Ureter (tissue), 1 donor: ENCODE data around the gene DMKN. TPM values are rescaled to one million over a fixed set of nuclear protein-coding genes. Genes with fewer than 3 reads are reported as not detected.
"Not testable (repeated sequence)": the region's sequence is repeated elsewhere in the genome, so short reads cannot be mapped to it uniquely, and the experiment has no call there.

ENCODE experiments used
- DNase-seq: peaks from one replicate; pipeline ENCODE4 v3.0.0-alpha.2; 2020; ENCODE audit warnings: low spot score
- total RNA-seq: library from RNA; stranded (reverse); gene quantifications from one replicate; pipeline ENCODE4 v1.2.4, GENCODE V29; 2023
- donor health status: DM: yes; HTN: yes; CAD: no.

DMKN gene
- total RNA-seq, 1 donor from 2014 or later, result 131 TPM

DNA sequence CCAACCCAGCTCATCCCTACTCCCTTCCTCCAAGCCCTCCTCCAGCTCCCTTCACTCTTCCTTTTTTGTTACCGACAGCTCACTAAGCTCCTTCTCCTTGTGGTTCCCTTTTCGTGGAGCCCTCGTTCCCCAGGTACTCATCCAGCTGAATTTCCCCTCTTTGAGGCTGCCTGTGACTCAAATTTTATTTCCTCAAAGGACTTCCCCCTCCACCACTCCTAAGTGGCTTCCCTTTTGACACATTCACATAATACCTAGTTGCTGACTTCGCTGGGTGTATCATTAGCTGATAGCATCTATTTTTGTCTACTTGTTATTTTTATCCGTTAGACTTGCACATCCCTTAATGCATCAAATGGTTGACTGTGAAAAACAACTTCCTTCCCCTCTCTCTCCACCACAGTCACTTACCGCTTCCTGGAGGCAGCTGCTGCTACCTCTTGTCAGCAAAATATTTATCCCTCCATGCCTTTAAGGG is 50.9 kb downstream of the DMKN start:
- DNase-seq, result no peak

DNA sequence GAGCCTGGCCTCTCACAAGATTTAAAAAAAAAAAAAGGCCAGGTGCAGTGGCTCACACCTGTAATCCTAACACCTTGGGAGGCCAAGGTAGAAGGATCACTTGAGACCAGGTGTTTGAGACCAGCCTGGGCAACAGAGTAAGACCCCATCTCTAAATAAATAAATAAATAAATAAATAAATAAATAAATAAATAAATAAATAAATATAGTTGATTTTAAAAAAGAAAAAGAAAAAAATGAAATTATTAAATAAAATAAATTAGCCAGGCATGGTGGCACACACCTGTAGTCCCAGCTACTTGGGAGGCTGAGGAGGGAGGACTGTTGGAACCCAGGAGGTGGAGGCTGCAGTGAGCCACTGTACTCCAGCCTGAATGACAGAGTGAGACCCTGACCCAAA is 51.7 kb downstream of the DMKN start:
- not testable (repeated sequence) for DNase-seq

DNA sequence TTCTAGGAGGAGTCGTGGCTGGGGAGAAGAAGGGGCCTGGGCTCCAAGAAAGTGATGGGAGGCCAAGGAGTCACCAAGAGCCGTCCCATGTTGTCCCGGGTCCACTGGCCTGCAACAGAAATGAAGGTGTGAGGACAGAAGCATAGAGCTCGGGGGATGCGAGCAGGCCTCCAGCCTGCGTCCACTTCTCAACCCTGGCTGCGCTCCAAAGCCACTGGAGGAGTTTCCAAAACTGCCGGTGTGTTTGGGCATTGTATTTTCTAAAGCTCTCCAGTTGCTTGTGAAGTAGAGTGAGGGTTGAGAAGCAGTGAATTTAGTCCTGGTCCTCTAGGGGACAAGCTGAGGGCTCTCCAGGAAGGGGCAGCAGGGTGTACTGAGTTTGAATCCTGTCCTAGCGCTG is 52.4 kb downstream of the DMKN start:
- no peak for DNase-seq

DNA sequence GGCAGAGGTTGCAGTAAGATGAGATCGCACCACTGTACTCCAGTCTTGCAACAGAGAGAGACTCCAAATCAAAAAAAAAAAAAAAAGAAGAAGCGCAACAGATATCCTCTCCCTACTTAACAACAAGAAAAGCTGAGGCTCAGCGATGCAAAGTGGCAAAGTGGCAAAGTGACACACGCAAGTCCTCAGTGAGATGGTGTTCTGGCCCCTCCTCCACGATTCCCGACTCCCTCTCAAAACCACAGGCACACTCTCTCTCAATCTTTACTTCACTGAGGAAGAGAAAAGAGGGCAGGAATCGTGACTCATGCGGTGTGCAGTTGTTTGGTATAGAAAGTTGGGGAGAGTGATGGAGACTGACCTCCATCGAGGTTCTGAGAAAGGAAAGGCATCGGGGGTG is 52.8 kb downstream of the DMKN start:
- DNase-seq, result no peak

DNA sequence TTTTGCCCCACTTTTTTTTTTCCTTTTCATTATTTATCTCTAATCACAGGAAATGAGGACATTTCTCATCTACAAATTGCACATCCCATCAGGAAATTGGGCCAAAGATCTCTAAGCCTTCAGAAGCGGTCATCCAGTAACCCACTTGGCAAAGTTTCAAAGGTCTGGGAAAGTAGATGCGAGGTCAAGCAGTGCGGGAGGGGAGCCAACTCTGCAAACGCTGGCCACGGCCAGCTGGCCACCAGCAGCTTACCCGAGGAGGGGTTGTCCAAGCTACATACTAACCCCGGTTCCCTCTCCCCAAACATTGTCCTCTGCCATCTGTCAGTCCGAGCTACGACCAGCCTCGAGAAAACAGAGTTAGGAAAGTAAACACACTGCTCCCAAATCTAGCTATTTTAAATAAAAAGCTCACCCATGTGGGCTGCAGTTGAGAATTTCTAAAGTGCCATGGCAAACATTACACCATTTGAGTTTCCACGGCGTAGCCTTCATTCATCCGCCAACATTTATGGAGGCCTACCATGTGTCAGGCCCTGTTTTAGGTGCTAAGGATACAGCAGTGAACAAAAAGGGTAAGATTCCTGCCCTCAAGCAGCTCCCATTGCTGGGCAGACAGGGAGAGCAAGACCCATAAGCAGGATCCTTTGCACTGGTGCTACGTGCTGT is 53.9 kb downstream of the DMKN start:
- DNase-seq, result no peak

DNA sequence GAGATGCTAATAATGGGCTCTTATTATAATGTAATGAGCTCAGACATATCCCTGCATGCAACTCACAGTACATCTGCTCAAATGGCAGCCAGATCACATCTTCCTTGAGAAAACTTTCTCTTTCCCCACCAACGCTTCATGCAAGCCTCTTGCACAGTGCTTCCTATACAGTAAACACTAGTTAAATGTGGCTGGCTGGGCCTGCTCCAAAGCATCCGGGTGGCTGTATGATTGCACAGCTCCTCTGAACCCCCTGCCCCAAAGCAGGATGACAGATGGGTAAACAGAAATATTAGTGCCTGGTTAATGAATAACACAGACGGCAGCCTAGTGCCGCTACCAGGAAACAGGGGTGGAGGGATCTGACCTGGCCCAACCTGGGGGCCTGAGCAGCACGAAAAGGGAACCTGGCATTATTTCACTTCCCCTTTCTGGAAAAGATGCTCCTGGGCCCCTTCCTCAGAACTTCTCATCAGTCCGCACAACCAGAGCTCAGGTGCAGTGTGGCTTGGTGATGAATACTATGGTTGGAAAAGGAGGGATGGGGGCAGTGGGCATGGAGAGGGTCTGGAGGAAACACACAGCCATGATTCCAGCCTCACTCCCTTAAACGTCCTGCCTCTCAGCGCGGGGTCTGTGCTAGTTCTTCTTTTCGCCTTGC is 54.6 kb downstream of the DMKN start:
- DNase-seq, result no peak

DNA sequence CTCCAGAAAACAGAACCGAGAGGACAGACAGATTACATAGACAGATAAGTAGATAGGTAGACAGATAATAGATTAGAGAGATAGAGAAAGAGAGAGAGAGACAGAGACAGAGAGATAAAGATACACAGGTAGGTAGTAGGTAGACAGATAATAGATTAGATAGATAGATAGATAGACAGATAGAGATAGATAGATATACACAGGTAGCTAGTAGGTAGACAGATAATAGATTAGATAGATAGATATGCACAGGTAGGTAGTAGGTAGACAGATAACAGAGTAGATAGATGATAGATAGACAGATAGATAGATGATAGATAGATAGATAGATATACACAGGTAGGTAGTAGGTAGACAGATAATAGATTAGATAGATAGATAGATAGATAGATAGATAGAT is 55.3 kb downstream of the DMKN start:
- DNase-seq, result no peak

DNA sequence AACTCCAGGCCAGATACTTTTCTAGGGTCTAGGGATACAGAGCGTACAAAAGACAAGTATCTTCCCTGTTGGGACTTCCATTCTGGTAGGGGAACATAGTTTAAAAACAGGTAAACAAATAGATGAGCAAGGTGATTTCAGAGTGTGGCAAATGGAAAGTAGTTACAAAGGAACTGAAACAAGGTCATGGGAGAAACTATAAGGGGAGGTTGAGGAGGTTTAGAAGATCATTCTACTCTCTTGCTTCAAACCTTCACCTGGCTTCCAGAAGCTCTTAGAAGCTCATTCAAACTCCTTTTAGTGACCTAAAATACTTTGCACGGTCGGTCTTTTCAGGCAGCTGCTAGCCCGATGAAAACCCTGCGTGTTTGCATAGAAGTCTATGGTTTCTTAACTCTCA is 56.3 kb downstream of the DMKN start:
- no peak for DNase-seq

DNA sequence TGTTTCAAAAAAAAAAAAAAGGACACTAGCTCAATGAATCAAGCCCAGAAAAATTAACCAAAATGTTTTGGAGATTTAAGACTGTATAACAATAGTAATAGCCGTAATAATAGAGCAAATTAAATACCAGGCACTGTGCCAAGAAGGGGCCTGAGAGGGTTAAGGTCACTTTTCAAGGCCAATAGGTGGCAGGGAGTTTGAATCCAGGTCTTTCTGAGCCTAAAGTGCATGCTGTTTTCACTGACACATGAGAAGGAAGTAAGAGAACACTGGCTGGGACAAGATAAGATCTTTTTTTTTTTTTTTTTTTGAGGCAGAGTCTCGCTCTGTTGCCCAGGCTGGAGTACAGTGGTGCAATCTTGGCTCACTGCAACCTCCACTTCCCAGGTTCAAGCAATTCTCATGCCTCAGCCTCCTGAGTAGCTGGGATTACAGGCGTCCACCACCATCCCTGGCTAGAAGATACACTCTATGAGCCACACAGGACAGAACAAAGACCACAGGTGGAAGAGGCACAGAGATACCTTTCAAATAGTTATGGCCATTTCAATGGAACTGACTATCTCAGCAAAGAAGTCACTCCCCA is 57.7 kb downstream of the DMKN start:
- no peak for DNase-seq

DNA sequence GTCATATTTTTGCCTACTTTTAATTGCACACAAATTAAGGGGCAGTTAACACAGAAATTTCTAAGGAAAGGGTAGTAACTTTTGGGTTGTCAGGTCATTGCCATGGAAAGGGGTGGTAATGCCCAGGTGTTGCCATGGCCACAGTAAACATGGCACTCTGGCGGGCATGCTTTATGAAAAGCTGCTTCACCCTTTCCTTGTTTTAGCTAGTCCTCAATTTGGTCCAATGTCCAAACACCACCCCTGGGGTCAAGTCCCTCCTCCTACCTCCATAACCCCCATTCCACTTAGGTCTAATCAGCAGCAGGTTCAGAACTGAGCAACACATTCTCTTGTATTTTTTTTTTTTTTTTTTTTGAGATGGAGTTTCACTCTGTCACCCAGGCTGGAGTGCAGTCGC is 58.8 kb downstream of the DMKN start:
- DNase-seq, result no peak

DNA sequence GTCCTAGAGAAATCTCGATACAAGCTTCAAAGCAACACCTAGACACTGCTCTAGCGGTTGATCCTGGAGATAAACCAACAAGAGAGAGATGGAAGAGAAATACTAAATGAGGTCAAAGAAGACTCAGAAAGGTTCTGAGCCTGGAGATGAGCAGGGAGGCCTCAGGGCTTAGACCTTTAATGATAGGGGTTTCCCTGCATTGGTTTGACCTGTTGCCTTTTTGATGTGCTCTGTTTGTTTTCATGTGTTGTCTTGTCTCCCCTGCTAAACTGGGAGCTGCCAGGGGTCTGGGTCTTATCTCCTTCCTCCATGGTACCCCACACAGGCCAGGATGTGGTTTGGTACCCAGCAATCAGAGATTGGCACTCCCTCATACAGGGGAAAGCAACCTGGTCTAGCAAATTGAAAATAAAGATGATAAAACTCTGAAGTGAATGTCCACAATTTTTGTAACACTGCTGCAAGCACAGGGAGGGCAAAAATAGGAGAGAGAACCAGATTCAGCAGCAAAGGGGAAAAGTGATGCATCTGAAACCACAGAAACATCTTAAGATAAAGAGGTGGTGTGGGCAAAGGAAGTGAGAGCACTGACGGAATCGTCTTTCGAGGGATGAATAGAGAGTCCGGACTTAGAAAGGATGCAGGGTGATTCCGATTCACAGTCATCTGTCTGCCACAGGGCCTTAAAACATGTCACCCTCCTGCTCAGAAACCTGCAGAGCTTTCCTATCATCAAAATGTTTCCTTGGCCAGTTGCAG is 61.9 kb downstream of the DMKN start:
- no peak for DNase-seq

DNA sequence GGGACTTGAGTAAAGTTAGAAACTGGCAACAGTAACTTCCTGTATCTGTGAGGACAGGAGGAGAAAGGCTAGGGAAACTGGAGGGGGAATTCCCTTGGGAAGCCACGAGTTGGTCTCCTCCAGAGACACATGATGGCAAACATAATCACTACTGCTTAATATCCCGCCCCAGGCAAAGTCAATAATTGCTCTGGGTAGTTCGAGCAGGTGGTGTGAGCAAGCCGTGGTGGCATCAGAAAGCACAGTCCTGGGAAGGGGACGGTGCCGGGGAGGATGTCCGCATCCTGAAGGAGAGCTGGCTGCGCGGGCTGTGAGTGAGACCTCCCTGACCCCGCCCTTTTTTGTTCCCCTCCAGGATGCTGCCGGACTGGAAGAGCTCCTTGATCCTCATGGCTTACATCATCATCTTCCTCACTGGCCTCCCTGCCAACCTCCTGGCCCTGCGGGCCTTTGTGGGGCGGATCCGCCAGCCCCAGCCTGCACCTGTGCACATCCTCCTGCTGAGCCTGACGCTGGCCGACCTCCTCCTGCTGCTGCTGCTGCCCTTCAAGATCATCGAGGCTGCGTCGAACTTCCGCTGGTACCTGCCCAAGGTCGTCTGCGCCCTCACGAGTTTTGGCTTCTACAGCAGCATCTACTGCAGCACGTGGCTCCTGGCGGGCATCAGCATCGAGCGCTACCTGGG is 63.9 kb downstream of the DMKN start:
- DNase-seq, result no peak

DNA sequence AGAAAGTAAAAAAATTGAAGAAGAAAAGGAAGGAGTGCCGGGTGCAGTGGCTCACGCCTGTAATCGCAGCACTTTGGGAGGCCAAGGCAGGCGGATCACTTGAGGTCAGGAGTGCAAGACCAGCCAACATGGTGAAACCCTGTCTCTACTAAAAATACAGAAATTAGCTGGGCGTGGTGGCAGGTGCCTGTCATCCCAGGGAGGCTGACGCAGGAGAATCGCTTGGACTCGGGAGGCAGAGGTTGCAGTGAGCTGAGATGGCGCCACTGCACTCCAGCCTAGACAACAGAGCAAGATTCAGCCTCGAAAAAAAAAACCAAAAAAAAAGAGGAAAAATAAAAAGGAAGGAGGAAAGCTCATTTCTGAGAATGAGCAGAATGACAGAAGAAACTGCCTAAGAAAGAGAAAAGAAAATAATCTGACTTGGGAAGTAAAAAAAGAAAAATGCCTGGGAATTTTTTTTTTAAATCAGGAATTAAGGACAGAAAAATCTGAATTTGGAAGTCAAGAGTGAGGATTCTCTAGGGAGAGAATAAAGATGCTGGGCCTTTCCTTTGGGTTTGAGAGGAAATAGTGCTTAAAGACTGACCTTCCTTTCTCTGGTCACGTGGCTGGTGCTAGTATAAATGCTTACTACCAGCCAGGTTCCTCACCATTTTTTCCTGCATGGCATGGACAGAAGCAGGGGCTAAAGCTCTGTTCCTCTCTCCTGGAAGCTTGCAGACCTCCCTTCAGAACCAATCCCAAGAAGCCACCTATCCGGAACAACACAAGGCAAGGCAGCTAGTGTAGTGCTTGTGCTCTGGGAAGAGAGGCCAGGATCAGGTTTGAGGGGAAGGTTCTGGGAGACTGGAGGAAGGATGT is 65.6 kb downstream of the DMKN start, which contains the start of gene FFAR2:
FFAR2 (plus strand) TSS at position 652 of the 864 bp plus-strand sequence. CDS start 1,458 bp downstream, outside the sequence.
- DNase-seq, result no peak

Other genes with a start within 250 kb of the DMKN start
- 113 TPM for gene USF2, start 244.7 kb downstream of the DMKN start, total RNA-seq
- 1.2 TPM for gene HAMP, start 231.1 kb downstream of the DMKN start, total RNA-seq
- not detected for gene MAG, start 221.5 kb downstream of the DMKN start, total RNA-seq
- 4.2 TPM for gene CD22, start 184.5 kb downstream of the DMKN start, total RNA-seq
- not detected for gene FFAR1, start 165.7 kb downstream of the DMKN start, total RNA-seq
- not detected for gene FFAR3, start 155.2 kb downstream of the DMKN start, total RNA-seq
- not detected for gene GPR42, start 142.6 kb downstream of the DMKN start, total RNA-seq
- 0.36 TPM for gene FFAR2, start 65.4 kb downstream of the DMKN start, total RNA-seq
- not detected for gene KRTDAP, start 23.2 kb downstream of the DMKN start, total RNA-seq
- gene SBSN, start 14.7 kb upstream of the DMKN start, total RNA-seq, result not detected
- not detected for gene GAPDHS, start 19.8 kb upstream of the DMKN start, total RNA-seq
- gene TMEM147, start 32.0 kb upstream of the DMKN start, total RNA-seq, result 113 TPM
- not detected for gene ATP4A, start 50.0 kb upstream of the DMKN start, total RNA-seq
- not detected for gene PMIS2, start 72.5 kb upstream of the DMKN start, total RNA-seq
- 19.2 TPM for gene HAUS5, start 99.1 kb upstream of the DMKN start, total RNA-seq
- 66.6 TPM for gene RBM42, start 115.4 kb upstream of the DMKN start, total RNA-seq
- 1.1 TPM for gene ETV2, start 128.1 kb upstream of the DMKN start, total RNA-seq
- 473 TPM for gene COX6B1, start 134.7 kb upstream of the DMKN start, total RNA-seq
- gene UPK1A, start 152.9 kb upstream of the DMKN start, total RNA-seq, result 631 TPM
- not detected for gene ZBTB32, start 190.9 kb upstream of the DMKN start, total RNA-seq
- gene KMT2B, start 204.4 kb upstream of the DMKN start, total RNA-seq, result 43.7 TPM
- gene IGFLR1, start 228.8 kb upstream of the DMKN start, total RNA-seq, result 14.7 TPM
- 32.9 TPM for gene U2AF1L4, start 231.8 kb upstream of the DMKN start, total RNA-seq
- gene PSENEN, start 232.0 kb upstream of the DMKN start, total RNA-seq, result 81.1 TPM
- 7.2 TPM for gene LIN37, start 234.9 kb upstream of the DMKN start, total RNA-seq
- gene HSPB6, start 243.4 kb upstream of the DMKN start, total RNA-seq, result 80.9 TPM
- gene PROSER3, start 244.5 kb upstream of the DMKN start, total RNA-seq, result 51.1 TPM